Nephron (organoid): ENCODE data around the gene NGF.
"Not testable (repeated sequence)": the region's sequence is repeated elsewhere in the genome, so short reads cannot be mapped to it uniquely, and the experiment has no call there.

Experiments used
- H3K27ac Mint-ChIP-seq, 3 experiments: 2 replicates each; pipeline ENCODE4 v1.8.0; 2020; ENCODE audit warnings: mixed read lengths in 3 of 3, mild to moderate bottlenecking in 2 of 3, moderate library complexity in 1 of 3
- H3K27me3 Mint-ChIP-seq: 2 replicates; pipeline ENCODE4 v1.8.0; 2021; ENCODE audit warnings: low read depth, mild to moderate bottlenecking, moderate library complexity, mixed read lengths
- H3K36me3 Mint-ChIP-seq: 2 replicates; pipeline ENCODE4 v1.8.0; 2020; ENCODE audit warnings: low read depth, mixed read lengths
- H3K4me1 Mint-ChIP-seq: 2 replicates; pipeline ENCODE4 v1.8.0; 2020; ENCODE audit warnings: mixed read lengths
- H3K4me3 Mint-ChIP-seq, 3 experiments: 2 replicates each; pipeline ENCODE4 v1.8.0; 2020; ENCODE audit warnings: mild to moderate bottlenecking in 3 of 3, mixed read lengths in 3 of 3, moderate library complexity in 2 of 3
- H3K9me3 Mint-ChIP-seq: 2 replicates; pipeline ENCODE4 v1.8.0; 2020; ENCODE audit warnings: mixed read lengths
- CTCF ChIP-seq, 3 experiments: fragments of 200-600 bp; sonication (generic); IDR thresholded peaks; one replicate each; pipeline ENCODE4 v1.5.0; 2021; ENCODE audit warnings: antibody characterized with exemption in 3 of 3; ENCODE audit not compliant: unreplicated experiment in 3 of 3

NGF gene

GRCh38 chr1:115337633-115338456 lies at the start of gene NGF:
Gene NGF, minus strand, starts transcription at chr1:115338249. Its CDS starts 51,454 bp downstream, at chr1:115286795.
- no peaks in the 10 kb centered on the region for H3K9me3 Mint-ChIP-seq
- H3K36me3 Mint-ChIP-seq = no peaks in the 10 kb centered on the region
- no peak for TF ChIP-seq CTCF (IDR thresholded peaks at IDR 0.05; ENCODE audit: unreplicated experiment in 3 of 3)
- H3K27ac Mint-ChIP-seq = peak within 1 kb of the TSS in 2 of 3 experiments; percentile 35 to 64
- peak within 1 kb of the TSS; percentile 89 to 91 (median 90) for H3K4me3 Mint-ChIP-seq
- H3K27me3 Mint-ChIP-seq = peaks cover 87% of the 10 kb centered on the region
- H3K4me1 Mint-ChIP-seq = peaks cover 8% of the 10 kb centered on the region

GRCh38 chr1:115383455-115383854 lies 45.4 kb upstream of the NGF start:
- H3K4me1 Mint-ChIP-seq, H3K27ac Mint-ChIP-seq, H3K27me3 Mint-ChIP-seq, H3K36me3 Mint-ChIP-seq, H3K4me3 Mint-ChIP-seq: not testable (repeated sequence)
- H3K9me3 Mint-ChIP-seq = peaks cover 28% of the 10 kb centered on the region

- H3K4me1 Mint-ChIP-seq = no peaks in the 10 kb centered on the region
- H3K36me3 Mint-ChIP-seq = no peaks in the 10 kb centered on the region
- TF ChIP-seq CTCF (IDR thresholded peaks at IDR 0.05; ENCODE audit: unreplicated experiment in 3 of 3) = no peak
- H3K27ac Mint-ChIP-seq = no peak overlapping the region
- H3K9me3 Mint-ChIP-seq = peaks cover 5% of the 10 kb centered on the region
- H3K4me3 Mint-ChIP-seq = no peak overlapping the region
- no peaks in the 10 kb centered on the region for H3K27me3 Mint-ChIP-seq
Observed at GRCh38 chr1:115379943-115380342, 41.9 kb upstream of the NGF start.

GRCh38 chr1:115377411-115377810 lies 39.4 kb upstream of the NGF start:
- no peak overlapping the region for H3K4me3 Mint-ChIP-seq
- H3K36me3 Mint-ChIP-seq = no peaks in the 10 kb centered on the region
- no peaks in the 10 kb centered on the region for H3K9me3 Mint-ChIP-seq
- H3K27me3 Mint-ChIP-seq = no peaks in the 10 kb centered on the region
- H3K27ac Mint-ChIP-seq = no peak overlapping the region
- no peaks in the 10 kb centered on the region for H3K4me1 Mint-ChIP-seq
- no peak for TF ChIP-seq CTCF (IDR thresholded peaks at IDR 0.05; ENCODE audit: unreplicated experiment in 3 of 3)

- no peaks in the 10 kb centered on the region for H3K4me1 Mint-ChIP-seq
- H3K36me3 Mint-ChIP-seq = no peaks in the 10 kb centered on the region
- TF ChIP-seq CTCF (IDR thresholded peaks at IDR 0.05; ENCODE audit: unreplicated experiment in 3 of 3) = no peak
- no peaks in the 10 kb centered on the region for H3K27me3 Mint-ChIP-seq
- no peaks in the 10 kb centered on the region for H3K9me3 Mint-ChIP-seq
- H3K4me3 Mint-ChIP-seq = no peak overlapping the region
- H3K27ac Mint-ChIP-seq = no peak overlapping the region
Observed at GRCh38 chr1:115374598-115374997, 36.5 kb upstream of the NGF start.

GRCh38 chr1:115373305-115373704 lies 35.3 kb upstream of the NGF start:
- no peak for TF ChIP-seq CTCF (IDR thresholded peaks at IDR 0.05; ENCODE audit: unreplicated experiment in 3 of 3)
- Mint-ChIP-seq H3K4me3 (no peak overlapping the region), H3K27me3 (no peaks in the 10 kb centered on the region), H3K36me3 (no peaks in the 10 kb centered on the region), H3K27ac (no peak overlapping the region), H3K4me1 (no peaks in the 10 kb centered on the region), H3K9me3 (no peaks in the 10 kb centered on the region)
